Testis (tissue), 3 donors: ENCODE measurements around the gene NEXN. TPM values are rescaled to one million over a fixed set of nuclear protein-coding genes. Genes with fewer than 3 reads are reported as not detected.

Experiments used
- polyA plus RNA-seq: library from polyadenylated mRNA; stranded (reverse); fragments of 350-450 nt; fragmentation: Illumina TruSeq; extraction: RNeasy Lipid Tissue Mini Kit (QIAGEN cat#74804); gene quantifications from one replicate; pipeline ENCODE4 v1.2.3, GENCODE V29; 2014; ENCODE audit warnings: low read depth, low replicate concordance; ENCODE audit not compliant: insufficient read depth
- total RNA-seq, 2 donors: library from RNA; depleted of rRNA; stranded (reverse); fragments of >200 nt; gene quantifications; one replicate each; pipeline ENCODE4 v1.2.3, GENCODE V29; 2016

The NEXN gene
- total and polyA plus RNA-seq, 3 donors from 2014 or later = 2.5 to 10.6 (median 4.6) TPM

Other genes starting within 250 kb of the NEXN start
- gene ZZZ3, start 206.0 kb upstream of the NEXN start, total RNA-seq = 10 to 100 TPM; 52.2 to 53.8 TPM
- gene ZZZ3, start 206.0 kb upstream of the NEXN start, polyA plus RNA-seq = 13.3 TPM
- gene USP33, start 128.8 kb upstream of the NEXN start, total RNA-seq = 10 to 100 TPM; 66.1 to 75.2 TPM
- gene USP33, start 128.8 kb upstream of the NEXN start, polyA plus RNA-seq = 35.7 TPM
- 10 to 100 TPM; 11.2 to 11.3 TPM for gene MIGA1, start 109.0 kb upstream of the NEXN start, total RNA-seq
- 11.1 TPM for gene MIGA1, start 109.0 kb upstream of the NEXN start, polyA plus RNA-seq
- gene FUBP1, start 90.4 kb downstream of the NEXN start, total RNA-seq = 100 to 1,000 TPM; 141 to 160 TPM
- 83.7 TPM for gene FUBP1, start 90.4 kb downstream of the NEXN start, polyA plus RNA-seq
- 10 to 100 TPM; 21.1 to 24.7 TPM for gene DNAJB4, start 116.3 kb downstream of the NEXN start, total RNA-seq
- gene DNAJB4, start 116.3 kb downstream of the NEXN start, polyA plus RNA-seq = 33.4 TPM
- 1 to 10 TPM; 2.0 to 2.4 TPM for gene GIPC2, start 157.3 kb downstream of the NEXN start, total RNA-seq
- 1.9 TPM for gene GIPC2, start 157.3 kb downstream of the NEXN start, polyA plus RNA-seq